Stimulated activated CD4-positive, alpha-beta T cell treated with anti-CD3 and anti-CD28 coated beads, Interleukin-4, amount 100 ng/mL, for 24 hours (primary cell): ENCODE results near the gene GPR141.
"Not testable (repeated sequence)": the region's sequence is repeated elsewhere in the genome, so short reads cannot be mapped to it uniquely, and the experiment has no call there.

ENCODE experiments used
- DNase-seq: peaks from one replicate; pipeline ENCODE4 v3.0.0-alpha.2; 2020

The GPR141 gene

GRCh38 chr7:37686556-37687345, 3.2 kb downstream of the GPR141 start:
- DNase-seq = no peak

- DNase-seq = no peak
Measured at GRCh38 chr7:37690206-37690605, 6.6 kb downstream of the GPR141 start.

GRCh38 chr7:37694208-37695094, 10.9 kb downstream of the GPR141 start:
- no peak for DNase-seq

- DNase-seq = no peak
Measured at GRCh38 chr7:37698276-37698675, 14.7 kb downstream of the GPR141 start.

- no peak for DNase-seq
Measured at GRCh38 chr7:37698782-37699181, 15.2 kb downstream of the GPR141 start.

GRCh38 chr7:37701769-37702168, 18.2 kb downstream of the GPR141 start:
- DNase-seq = no peak

GRCh38 chr7:37703361-37703760, 19.8 kb downstream of the GPR141 start:
- DNase-seq = no peak

GRCh38 chr7:37704328-37704833, 20.8 kb downstream of the GPR141 start:
- DNase-seq = not testable (repeated sequence)

- no peak for DNase-seq
Measured at GRCh38 chr7:37705976-37706375, 22.4 kb downstream of the GPR141 start.

GRCh38 chr7:37706804-37707203, 23.2 kb downstream of the GPR141 start:
- no peak for DNase-seq

- DNase-seq = no peak
Measured at GRCh38 chr7:37707754-37708485, 24.4 kb downstream of the GPR141 start.

GRCh38 chr7:37709631-37710509, 26.3 kb downstream of the GPR141 start:
- DNase-seq = no peak

GRCh38 chr7:37713613-37714012, 30.0 kb downstream of the GPR141 start:
- DNase-seq = no peak

GRCh38 chr7:37714606-37715005, 31.0 kb downstream of the GPR141 start:
- DNase-seq = no peak

GRCh38 chr7:37718585-37718984, 35.0 kb downstream of the GPR141 start:
- no peak for DNase-seq

- no peak for DNase-seq
Measured at GRCh38 chr7:37719077-37719476, 35.5 kb downstream of the GPR141 start.

GRCh38 chr7:37724732-37725131, 41.2 kb downstream of the GPR141 start:
- DNase-seq = no peak

GRCh38 chr7:37726016-37726415, 42.5 kb downstream of the GPR141 start:
- no peak for DNase-seq

- DNase-seq = no peak
Measured at GRCh38 chr7:37728747-37729146, 45.2 kb downstream of the GPR141 start.

GRCh38 chr7:37729181-37729580, 45.6 kb downstream of the GPR141 start:
- no peak for DNase-seq

GRCh38 chr7:37730501-37730900, 46.9 kb downstream of the GPR141 start:
- no peak for DNase-seq

- no peak for DNase-seq
Measured at GRCh38 chr7:37732253-37732652, 48.7 kb downstream of the GPR141 start.
